ENCODE results near the gene RBM15. TPM values are rescaled to one million over a fixed set of nuclear protein-coding genes. Genes with fewer than 3 reads are reported as not detected.
A peak's percentile ranks its signal among the peaks of the same experiment; 100 is the strongest.

The RBM15 gene
- 9.6 TPM for total RNA-seq

GRCh38 chr1:110338886-110339406, at the start of gene RBM15:
Gene RBM15, plus strand, starts transcription at chr1:110339377. Its CDS starts 29 bp downstream, at chr1:110339406.
- DNase-seq (ENCODE audit: low spot score), result peak; percentile 99
- peak; percentile 74 for ATAC-seq

- peak; percentile 25 for ATAC-seq
- no peak for DNase-seq (ENCODE audit: low spot score)
Measured at GRCh38 chr1:110291241-110292030, 47.7 kb upstream of the RBM15 start.

DNA sequence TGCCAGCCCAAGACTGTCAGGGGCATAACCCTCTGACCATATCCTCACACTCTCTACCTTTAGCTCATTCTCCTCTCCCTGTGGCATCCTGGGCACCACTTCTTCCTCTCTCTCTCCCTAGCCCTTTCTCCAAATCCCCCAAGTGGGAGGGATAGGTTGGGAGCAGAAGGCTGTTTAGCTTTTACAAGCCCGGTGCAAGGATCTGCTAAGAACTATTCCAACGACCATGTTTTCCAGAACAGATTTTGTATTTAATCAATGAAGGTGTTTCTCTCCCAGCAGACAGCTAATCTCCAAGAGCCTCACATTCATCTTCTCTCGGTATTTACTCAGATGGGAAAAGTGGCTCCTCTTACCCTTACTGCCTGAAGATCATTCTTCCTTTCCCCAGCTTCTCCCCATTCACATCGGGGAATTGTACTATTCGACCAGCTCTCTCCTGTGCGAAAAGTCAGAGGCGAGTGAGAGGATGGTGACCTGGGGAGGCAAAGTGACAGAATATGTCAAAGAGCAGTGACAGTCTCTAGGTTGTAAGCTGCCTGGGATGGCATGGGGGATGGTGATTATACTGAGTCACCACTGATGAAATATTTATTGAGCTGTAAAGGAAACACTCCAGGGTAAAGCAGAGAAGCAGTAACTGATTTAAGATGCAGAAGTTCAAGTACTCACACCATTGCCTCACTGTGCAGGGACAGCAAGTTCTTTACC, 47.0 kb upstream of the RBM15 start:
- ATAC-seq (no peak), DNase-seq (ENCODE audit: low spot score) (no peak)

DNA sequence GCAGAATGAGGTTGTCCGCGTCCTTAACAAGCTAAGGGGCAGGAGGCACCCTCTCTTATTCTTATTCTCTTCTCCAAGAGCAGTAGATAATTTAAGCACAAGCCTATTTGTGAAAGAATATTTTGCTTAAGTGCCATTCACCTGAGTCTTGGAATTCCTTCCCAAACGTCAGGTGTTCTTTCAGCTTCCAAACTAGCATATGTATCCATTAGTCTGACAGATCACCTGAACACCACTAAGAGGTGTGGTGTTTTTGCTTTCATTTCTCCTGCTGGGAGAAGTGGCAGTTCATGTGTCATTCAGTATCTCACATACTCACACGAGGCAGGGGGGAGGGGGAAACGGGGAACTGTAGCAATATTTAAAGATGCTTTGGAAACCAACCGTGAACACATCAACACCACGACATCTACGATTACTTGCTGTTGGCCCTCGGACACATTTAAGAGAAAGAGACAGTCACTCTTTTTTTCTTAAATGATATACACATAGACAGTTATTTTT, 45.5 kb upstream of the RBM15 start:
- ATAC-seq, result no peak
- no peak for DNase-seq (ENCODE audit: low spot score)

DNA sequence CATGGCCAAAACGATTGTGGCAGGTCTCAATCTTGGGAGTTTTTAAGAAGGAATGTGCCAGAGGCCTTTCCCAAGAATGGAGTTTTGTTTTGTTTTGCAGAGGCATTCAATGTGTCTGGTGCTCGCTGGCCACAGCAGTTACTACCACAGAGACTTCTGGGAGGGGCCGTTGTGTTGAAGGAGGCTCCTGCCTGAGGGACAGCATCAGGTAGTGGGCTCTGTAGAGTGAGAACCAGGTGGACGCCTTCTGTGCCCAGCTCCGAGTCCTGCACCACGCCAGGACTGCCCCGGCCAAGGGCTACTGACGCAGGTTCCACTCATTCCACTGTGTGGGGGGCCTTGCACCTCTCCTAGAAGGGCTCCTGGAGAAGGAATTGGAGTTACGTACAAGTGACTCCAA, 44.9 kb upstream of the RBM15 start:
- DNase-seq (ENCODE audit: low spot score) (no peak), ATAC-seq (no peak)

DNA sequence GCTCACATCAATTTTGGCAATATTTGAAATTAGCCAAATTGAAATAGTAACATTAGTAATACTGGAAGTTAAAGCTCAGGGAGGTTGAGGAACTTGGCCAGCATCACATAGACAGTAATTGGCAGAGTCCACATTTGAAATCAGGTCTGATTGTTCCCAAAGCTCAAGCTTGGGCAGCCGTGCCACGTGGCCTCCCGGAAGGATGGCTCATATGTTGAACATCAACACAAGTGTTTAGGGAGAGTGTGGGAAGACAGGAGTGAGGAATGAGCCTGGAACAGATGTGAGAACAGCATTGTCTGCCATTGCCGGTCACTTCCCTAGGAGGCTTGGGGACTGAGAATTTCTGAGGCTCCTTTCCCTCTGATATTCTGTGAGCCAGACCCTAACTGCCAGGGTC, 40.2 kb upstream of the RBM15 start:
- no peak for ATAC-seq
- DNase-seq (ENCODE audit: low spot score), result no peak

- DNase-seq (ENCODE audit: low spot score), result no peak
- ATAC-seq, result no peak
Measured at GRCh38 chr1:110300412-110301085, 38.6 kb upstream of the RBM15 start.

- DNase-seq (ENCODE audit: low spot score), result no peak
Measured at GRCh38 chr1:110302836-110303235, 36.3 kb upstream of the RBM15 start.

DNA sequence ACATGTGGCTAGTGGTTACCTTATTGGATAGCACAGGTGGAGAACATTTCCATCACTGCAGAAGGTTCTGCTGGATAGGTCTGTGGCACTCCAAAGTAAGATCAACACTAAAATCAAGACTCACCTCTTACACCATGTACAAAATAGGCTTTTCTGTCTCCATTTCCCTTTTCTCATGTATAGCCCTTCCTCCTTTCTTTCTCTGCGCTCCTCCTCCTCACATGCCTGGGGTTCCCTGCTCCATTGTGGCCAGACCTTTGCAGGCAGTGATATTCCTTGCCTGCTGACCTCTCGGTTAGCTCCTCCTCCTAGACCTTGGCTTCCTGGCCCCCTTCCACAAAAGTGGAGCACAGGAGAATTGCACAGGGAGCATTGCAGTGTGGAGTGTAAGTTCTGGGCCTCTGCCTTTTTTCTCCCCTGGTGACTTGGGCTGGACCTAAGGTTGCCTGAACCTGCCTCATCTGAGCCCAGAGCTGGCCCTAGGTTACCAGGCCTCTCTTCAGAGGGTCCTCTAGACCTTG, 33.2 kb upstream of the RBM15 start:
- ATAC-seq (peak; percentile 94), DNase-seq (ENCODE audit: low spot score) (peak; percentile 67)

More at GRCh38 chr1:110302836-110303235, 36.3 kb upstream of the RBM15 start:
- no peak for ATAC-seq

DNA sequence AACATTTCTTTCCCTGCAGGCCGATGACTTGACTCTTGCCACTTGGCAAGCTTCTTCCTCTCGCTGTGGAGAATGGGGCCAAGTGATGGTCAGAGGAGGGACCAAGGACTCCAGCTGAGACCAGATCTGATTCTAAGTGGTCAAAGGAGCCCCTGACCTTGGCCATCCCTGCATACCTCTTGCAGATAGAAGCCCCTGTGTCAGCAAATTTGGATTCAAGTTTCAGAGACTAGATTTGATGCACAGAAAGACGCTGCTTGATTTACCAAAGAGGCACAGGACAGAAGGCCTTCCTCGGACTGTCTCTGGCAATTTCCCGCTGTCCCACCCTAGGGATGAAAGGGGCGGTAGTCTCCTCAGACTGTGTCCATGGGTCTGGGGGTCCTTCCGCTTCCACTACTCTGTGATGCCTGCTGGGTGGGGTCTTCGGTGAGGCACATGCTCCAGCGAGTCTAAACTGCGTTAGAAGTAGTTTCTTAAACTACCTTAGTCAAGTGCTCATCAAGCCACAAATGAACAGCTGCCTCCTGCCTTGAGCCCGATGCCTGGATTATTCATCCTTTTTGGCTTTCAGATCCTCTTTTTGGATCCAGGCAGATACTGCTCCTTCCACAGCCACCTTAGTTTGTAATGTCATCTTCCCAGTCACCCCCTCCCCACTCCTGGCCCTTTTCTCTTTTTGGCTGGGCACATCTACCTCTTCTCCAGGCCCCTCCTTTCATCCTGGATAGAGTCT, 31.8 kb upstream of the RBM15 start:
- ATAC-seq (no peak), DNase-seq (ENCODE audit: low spot score) (no peak)

GRCh38 chr1:110308247-110308646, 30.9 kb upstream of the RBM15 start:
- ATAC-seq, result no peak
- DNase-seq (ENCODE audit: low spot score), result no peak

GRCh38 chr1:110309139-110309538, 30.0 kb upstream of the RBM15 start:
- DNase-seq (ENCODE audit: low spot score), result no peak
- ATAC-seq, result no peak

GRCh38 chr1:110309767-110310166, 29.4 kb upstream of the RBM15 start:
- no peak for DNase-seq (ENCODE audit: low spot score)
- no peak for ATAC-seq

DNA sequence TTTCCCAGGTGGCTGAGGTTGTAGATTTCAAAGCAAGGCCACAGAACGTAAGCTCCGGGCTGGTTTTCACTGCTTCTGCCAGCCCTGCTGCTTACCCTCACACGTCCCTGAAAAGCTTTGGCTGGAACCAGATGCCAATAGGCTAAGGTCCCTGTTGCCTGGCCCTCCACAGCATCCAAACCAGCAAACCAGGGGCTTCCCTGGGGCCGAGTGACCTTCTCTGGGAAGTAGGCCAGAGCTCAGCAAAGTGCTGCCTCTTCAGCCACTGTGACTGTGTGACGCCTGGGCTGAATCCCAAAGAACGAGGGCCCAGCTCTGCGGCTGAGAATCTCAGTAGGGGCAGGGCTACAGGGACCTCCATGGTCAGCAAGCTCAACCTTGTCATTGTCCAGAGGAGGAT, 28.9 kb upstream of the RBM15 start:
- DNase-seq (ENCODE audit: low spot score) (no peak), ATAC-seq (no peak)

GRCh38 chr1:110312188-110313121, 26.7 kb upstream of the RBM15 start:
- ATAC-seq (peak; percentile 99), DNase-seq (ENCODE audit: low spot score) (peak; percentile 82)

GRCh38 chr1:110316735-110317134, 22.4 kb upstream of the RBM15 start:
- no peak for DNase-seq (ENCODE audit: low spot score)
- no peak for ATAC-seq

DNA sequence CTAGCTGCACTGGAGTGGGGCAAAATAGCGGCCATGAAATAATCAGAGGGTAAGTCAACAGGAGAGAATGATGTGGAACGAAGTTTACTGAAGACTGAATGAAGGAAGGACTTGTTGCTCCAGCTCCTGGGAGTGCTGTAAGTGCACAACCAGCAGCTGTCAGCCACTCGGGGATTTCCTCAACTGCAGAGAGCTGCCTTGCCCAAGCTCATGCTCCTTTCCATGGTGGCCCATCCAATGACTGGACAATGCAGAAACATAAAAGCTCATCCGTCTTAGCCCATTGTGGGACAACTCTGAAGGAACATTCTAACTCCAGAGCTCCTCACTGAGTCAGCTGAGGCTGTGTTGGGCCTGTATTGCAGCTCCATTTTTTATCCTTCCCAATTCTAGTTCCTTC, 21.1 kb upstream of the RBM15 start:
- DNase-seq (ENCODE audit: low spot score), result no peak
- no peak for ATAC-seq

DNA sequence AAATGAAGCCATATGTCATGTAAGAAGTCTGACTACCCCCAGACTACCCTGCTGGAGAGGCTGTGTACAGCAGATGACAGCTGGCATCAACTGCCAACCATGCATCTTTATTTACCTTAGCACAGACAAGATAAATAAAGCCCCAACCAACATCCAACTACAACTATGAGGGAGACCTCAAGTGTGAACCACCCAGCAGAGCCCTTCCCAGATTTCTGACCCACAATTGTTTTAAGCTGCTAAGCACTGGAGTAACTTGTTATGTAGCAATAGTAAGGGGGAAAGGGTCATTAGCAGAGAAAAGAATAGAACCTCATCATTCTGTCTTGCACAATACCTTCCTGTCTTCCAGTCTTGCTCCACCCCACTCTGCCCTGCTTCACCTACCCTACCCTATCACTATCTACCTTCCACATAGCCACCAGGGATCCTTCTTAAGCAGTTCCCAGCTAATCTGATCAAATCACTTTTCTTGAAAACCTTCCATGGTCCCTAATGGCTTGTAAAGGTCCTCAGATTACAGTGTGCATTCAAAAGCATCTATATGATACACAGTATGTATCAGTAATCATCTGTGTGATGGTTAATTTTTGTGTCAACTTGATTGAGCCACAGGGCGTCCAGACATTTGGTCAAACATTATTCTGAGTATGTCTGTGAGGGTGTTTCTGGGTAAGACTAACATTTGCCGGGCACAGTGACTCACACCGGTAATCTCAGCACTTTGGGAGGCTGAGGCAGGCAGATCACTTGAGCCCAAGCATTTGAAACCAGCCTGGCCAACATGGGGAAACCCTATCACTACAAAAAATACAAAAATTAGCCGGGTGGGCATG, 19.6 kb upstream of the RBM15 start:
- no peak for ATAC-seq

More for the DNA sequence above, 19.6 kb upstream of the RBM15 start:
- DNase-seq (ENCODE audit: low spot score), result no peak
